ENCODE data around the gene ATF4.

ATF4 gene

DNA sequence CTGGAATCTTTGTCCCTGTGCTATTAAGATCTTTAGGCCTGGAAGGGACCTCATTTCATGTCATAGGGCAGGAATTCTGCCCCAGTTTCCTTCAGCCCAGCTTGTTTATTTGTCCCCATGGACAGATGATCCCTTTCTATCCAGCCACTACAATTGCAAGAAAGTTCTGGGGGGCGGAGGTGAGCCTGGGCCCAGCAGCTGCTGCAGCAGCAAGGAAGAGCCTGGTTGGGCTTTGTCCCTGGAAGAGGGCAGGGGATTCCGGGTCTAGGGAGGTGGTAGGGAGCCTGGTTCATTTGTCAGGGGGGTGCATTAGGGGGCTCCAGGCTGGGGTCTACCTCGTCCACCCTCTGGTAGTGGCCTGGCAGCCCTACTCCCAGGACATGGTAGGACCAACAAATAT lies 33.8 kb downstream of the ATF4 start:
- H4K20me1 ChIP-seq (ENCODE audit: insufficient read depth, low read length, poor library complexity, severe bottlenecking) = no peaks in the 10 kb centered on the region
- H3K9me3 ChIP-seq (ENCODE audit: insufficient read depth, low read depth, low read length) = no peaks in the 10 kb centered on the region
- H3K4me3 ChIP-seq (ENCODE audit: low read length, poor library complexity, severe bottlenecking) = no peak overlapping the region
- no peaks in the 10 kb centered on the region for H3K4me1 ChIP-seq (ENCODE audit: insufficient read depth, low read length, poor library complexity, severe bottlenecking)
- no peaks in the 10 kb centered on the region for H3K9me2 ChIP-seq (replicated peaks; ENCODE audit: low read depth, low read length)
- TF ChIP-seq, protein P1, sequence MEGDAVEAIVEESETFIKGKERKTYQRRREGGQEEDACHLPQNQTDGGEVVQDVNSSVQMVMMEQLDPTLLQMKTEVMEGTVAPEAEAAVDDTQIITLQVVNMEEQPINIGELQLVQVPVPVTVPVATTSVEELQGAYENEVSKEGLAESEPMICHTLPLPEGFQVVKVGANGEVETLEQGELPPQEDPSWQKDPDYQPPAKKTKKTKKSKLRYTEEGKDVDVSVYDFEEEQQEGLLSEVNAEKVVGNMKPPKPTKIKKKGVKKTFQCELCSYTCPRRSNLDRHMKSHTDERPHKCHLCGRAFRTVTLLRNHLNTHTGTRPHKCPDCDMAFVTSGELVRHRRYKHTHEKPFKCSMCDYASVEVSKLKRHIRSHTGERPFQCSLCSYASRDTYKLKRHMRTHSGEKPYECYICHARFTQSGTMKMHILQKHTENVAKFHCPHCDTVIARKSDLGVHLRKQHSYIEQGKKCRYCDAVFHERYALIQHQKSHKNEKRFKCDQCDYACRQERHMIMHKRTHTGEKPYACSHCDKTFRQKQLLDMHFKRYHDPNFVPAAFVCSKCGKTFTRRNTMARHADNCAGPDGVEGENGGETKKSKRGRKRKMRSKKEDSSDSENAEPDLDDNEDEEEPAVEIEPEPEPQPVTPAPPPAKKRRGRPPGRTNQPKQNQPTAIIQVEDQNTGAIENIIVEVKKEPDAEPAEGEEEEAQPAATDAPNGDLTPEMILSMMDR (conservative IDR thresholded peaks at IDR 0.05; ENCODE audit: low read length) = no peak
- TF ChIP-seq EZH2phosphoT487 (IDR thresholded peaks at IDR 0.05; ENCODE audit: borderline replicate concordance) = no peak
- H3K27me3 ChIP-seq (ENCODE audit: insufficient read depth, low read length, poor library complexity, severe bottlenecking) = no peaks in the 10 kb centered on the region
- H2AFZ ChIP-seq (ENCODE audit: low read length) = no peak overlapping the region
- H3F3A ChIP-seq (ENCODE audit: low read depth) = no peaks in the 10 kb centered on the region
- no peak overlapping the region for H3K9ac ChIP-seq (ENCODE audit: low read depth, low read length, poor library complexity, severe bottlenecking)
- H3K4me2 ChIP-seq (ENCODE audit: low read depth, low read length, poor library complexity, severe bottlenecking) = no peak overlapping the region
- H3K79me2 ChIP-seq (ENCODE audit: insufficient read depth, low read length) = no peaks in the 10 kb centered on the region
- H3K36me3 ChIP-seq (ENCODE audit: insufficient read depth, low read length) = no peaks in the 10 kb centered on the region

DNA sequence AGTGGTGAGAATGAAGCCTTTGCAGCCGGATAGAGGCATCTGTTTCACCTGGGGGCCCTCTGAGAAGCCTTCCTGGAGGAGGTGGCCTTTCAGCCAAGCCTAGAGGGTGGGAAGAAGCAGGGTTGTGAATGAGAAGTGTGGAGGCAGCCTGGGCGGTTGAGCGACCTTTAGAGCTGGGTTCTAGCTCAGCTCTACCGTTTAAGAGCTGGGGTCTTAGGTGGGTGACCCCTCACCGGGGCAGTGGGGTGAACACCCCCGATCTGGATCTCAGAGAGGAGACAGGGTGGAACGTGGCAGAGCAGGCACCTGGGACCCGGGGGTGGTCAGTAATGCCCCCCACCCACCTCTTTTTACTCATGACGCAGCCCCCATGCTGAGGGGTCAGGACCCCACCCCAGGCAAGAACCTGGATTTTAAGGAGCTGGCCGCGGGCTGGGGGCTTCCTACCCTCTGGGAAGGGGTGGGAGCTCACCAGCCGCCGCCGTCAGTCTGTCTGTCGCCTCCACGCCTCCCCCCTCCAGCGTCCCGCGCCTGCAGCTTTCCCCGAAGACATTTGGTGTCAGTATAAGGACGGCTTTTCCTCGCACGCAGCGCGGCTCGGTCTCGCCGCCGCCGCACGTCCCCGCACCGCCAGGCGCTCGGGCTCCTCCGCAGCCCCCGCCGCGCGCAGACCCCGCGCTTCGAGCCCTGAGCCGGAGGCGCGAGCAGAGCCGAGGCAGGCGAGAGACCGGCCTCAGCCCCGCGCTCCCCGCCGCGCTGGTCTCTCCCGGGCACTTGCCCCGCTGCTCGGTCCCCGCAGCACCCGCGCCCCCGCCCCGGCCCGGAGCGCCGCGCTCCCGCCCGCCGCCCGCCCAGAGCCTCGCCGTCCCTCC lies 36.8 kb downstream of the ATF4 start:
- Histone ChIP-seq H3K27me3 (ENCODE audit: insufficient read depth, low read length, poor library complexity, severe bottlenecking) (no peaks in the 10 kb centered on the region), H4K20me1 (ENCODE audit: insufficient read depth, low read length, poor library complexity, severe bottlenecking) (no peaks in the 10 kb centered on the region), H3K9me2 (replicated peaks; ENCODE audit: low read depth, low read length) (no peaks in the 10 kb centered on the region), H3K36me3 (ENCODE audit: insufficient read depth, low read length) (no peaks in the 10 kb centered on the region), H3K4me1 (ENCODE audit: insufficient read depth, low read length, poor library complexity, severe bottlenecking) (no peaks in the 10 kb centered on the region), H3K4me2 (ENCODE audit: low read depth, low read length, poor library complexity, severe bottlenecking) (no peak overlapping the region), H2AFZ (ENCODE audit: low read length) (no peak overlapping the region), H3K9ac (ENCODE audit: low read depth, low read length, poor library complexity, severe bottlenecking) (no peak overlapping the region), H3K79me2 (ENCODE audit: insufficient read depth, low read length) (no peaks in the 10 kb centered on the region), H3K9me3 (ENCODE audit: insufficient read depth, low read depth, low read length) (no peaks in the 10 kb centered on the region), H3F3A (ENCODE audit: low read depth) (no peaks in the 10 kb centered on the region), H3K4me3 (ENCODE audit: low read length, poor library complexity, severe bottlenecking) (no peak overlapping the region)
- TF ChIP-seq EZH2phosphoT487 (IDR thresholded peaks at IDR 0.05; ENCODE audit: borderline replicate concordance) = no peak
- TF ChIP-seq, protein P1 (conservative IDR thresholded peaks at IDR 0.05; ENCODE audit: low read length) = no peak

DNA sequence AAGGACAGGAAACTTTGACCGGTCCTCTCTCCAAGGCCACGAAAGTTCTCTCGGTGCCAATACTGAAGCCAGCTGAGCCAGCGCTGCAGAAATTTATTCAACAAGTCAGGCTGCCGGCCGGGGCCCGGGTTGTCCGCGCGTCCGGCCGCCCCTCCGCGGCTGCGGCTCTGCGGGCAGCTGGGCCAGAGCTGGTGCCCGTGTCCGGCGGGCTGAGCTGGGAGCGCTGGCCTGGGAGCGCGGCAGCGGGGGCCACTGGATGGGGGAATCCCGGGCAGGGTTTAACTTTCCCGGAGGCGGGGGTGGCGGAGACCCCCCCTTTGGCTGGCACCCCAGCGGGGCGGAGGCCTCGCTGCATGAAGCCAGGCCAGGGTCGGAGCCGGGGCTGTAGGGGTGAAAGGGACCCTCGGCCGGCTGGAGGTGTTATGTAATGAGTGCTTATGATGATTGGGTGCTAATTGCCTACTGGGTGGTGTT lies 37.9 kb downstream of the ATF4 start:
- no peak overlapping the region for H3K4me3 ChIP-seq (ENCODE audit: low read length, poor library complexity, severe bottlenecking)
- no peaks in the 10 kb centered on the region for H3K79me2 ChIP-seq (ENCODE audit: insufficient read depth, low read length)
- no peaks in the 10 kb centered on the region for H3K36me3 ChIP-seq (ENCODE audit: insufficient read depth, low read length)
- H3K9ac ChIP-seq (ENCODE audit: low read depth, low read length, poor library complexity, severe bottlenecking) = no peak overlapping the region
- H3K4me1 ChIP-seq (ENCODE audit: insufficient read depth, low read length, poor library complexity, severe bottlenecking) = no peaks in the 10 kb centered on the region
- no peaks in the 10 kb centered on the region for H3F3A ChIP-seq (ENCODE audit: low read depth)
- no peak overlapping the region for H2AFZ ChIP-seq (ENCODE audit: low read length)
- TF ChIP-seq, protein P1 (conservative IDR thresholded peaks at IDR 0.05; ENCODE audit: low read length) = no peak
- TF ChIP-seq EZH2phosphoT487 (IDR thresholded peaks at IDR 0.05; ENCODE audit: borderline replicate concordance) = no peak
- H4K20me1 ChIP-seq (ENCODE audit: insufficient read depth, low read length, poor library complexity, severe bottlenecking) = no peaks in the 10 kb centered on the region
- H3K4me2 ChIP-seq (ENCODE audit: low read depth, low read length, poor library complexity, severe bottlenecking) = no peak overlapping the region
- no peaks in the 10 kb centered on the region for H3K9me2 ChIP-seq (replicated peaks; ENCODE audit: low read depth, low read length)
- H3K27me3 ChIP-seq (ENCODE audit: insufficient read depth, low read length, poor library complexity, severe bottlenecking) = no peaks in the 10 kb centered on the region
- H3K9me3 ChIP-seq (ENCODE audit: insufficient read depth, low read depth, low read length) = no peaks in the 10 kb centered on the region

Data from Loucy (cell line).